ENCODE data around the gene FGFR3.
A peak's percentile ranks its signal among the peaks of the same experiment; 100 is the strongest.

The FGFR3 gene

GRCh38 chr4:1787411-1788077 lies 5.5 kb upstream of the FGFR3 start:
- in situ Hi-C loops (cut with HindIII; ENCODE audit: low pct_unique_long_range_greater_than_20kb, low sequenced_read_pairs), result no loop called here

DNA sequence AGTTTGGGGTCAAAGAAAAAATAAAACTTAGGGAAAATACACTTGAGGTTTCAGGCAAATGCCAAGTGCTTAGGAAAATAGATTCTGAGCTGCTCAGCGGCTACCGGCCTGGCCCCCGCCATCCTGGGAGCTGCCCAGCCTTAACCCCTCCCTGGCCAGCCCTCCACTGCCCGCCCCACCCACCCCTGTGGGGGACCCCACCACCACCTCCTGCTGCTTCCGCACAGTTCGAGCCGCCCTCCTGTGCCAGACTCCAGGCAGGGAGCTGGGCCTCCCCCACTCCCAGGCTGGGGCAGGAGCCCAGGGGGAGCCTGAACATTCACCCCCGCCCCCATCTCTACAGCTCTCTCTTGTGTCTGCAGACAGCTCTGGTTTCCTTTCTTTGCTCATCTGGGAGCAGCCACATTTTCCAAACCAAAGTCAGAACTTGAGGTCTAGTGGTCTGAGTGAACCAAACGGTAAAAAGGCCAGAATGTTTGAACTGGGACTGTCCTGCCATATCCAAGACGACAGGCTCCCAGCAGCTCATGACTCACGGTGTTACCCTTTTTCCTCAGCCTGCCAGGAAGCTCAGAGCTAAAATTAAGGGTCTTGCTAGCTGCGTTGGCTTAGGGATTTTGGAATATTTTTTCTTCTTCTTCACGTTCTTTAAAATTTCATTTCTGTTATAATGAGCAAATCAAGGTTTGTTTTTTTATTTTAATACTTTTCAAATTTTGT lies 4.7 kb upstream of the FGFR3 start:
- in situ Hi-C loops (cut with HindIII; ENCODE audit: low pct_unique_long_range_greater_than_20kb, low sequenced_read_pairs), result no loop called here
- no peak for TF ChIP-seq JUND (IDR thresholded peaks at IDR 0.05; ENCODE audit: low read depth)
- no peak for DNase-seq (ENCODE audit: low read depth in 1 of 2, low spot score in 1 of 2)

More at GRCh38 chr4:1787411-1788077, 5.5 kb upstream of the FGFR3 start:
- TF ChIP-seq JUND (IDR thresholded peaks at IDR 0.05; ENCODE audit: low read depth), result no peak
- DNase-seq (ENCODE audit: low read depth in 1 of 2, low spot score in 1 of 2), result no peak

DNA sequence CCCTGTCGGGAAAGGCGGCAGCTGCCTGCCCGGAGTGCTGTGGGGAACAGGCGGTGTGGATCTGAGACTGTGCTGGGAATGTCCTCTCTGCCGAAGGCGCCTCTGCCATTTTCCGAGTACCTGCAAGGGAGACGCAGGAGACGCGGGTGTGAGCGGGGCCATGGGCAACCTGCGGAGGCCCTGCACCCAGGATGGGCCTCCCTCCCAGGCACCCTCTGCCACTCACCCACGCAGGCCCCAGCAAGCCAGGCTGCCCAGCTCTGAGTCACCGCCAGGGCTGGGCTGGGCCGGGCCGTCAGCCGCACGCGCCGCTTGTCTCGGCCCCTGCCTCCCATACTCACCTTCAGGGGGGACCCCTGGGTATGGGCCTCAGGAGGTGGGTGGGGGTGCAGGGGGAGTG lies 3.5 kb upstream of the FGFR3 start:
- no peak for TF ChIP-seq JUND (IDR thresholded peaks at IDR 0.05; ENCODE audit: low read depth)
- in situ Hi-C loops (cut with HindIII; ENCODE audit: low pct_unique_long_range_greater_than_20kb, low sequenced_read_pairs), result no loop called here
- no peak for DNase-seq (ENCODE audit: low read depth in 1 of 2, low spot score in 1 of 2)

- DNase-seq (ENCODE audit: low read depth in 1 of 2, low spot score in 1 of 2), result no peak
- TF ChIP-seq JUND (IDR thresholded peaks at IDR 0.05; ENCODE audit: low read depth), result no peak
- in situ Hi-C loops (cut with HindIII; ENCODE audit: low pct_unique_long_range_greater_than_20kb, low sequenced_read_pairs), result no loop called here
Observed at GRCh38 chr4:1790005-1790404, 3.1 kb upstream of the FGFR3 start.

DNA sequence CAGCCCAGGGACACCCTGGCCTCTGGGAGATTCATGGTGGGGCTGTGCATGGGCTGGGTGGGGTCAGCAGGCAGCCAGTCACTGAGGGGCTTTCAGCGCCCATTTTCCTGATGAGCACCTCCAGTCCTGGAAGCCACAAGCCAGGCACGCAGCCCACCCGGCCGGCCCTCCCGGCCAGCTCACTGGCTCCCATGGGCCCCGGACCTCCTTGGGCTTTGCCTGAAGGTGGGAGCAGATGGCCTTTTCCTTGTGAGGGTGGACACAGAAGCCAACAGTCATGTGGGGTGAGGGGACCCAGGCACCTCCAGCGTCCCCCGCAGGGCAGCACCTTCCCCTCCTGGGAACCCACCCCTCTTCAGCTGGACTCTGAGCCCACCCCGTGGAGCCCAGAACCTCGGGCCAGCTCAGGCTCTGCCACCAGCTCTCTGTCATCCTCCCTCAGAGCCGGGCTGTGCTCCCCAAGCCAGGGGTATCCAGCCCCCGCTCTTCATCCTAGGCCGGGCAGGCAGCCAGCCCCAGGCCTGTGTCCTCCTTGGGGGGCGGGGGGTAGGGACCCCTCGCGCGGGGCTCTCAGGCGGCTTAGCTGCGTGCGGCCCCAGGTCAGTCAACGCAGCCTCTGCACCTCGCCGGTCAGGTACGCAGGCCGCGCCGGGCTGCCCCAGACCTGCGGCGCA lies 798 bp upstream of the FGFR3 start:
- no peak for TF ChIP-seq JUND (IDR thresholded peaks at IDR 0.05; ENCODE audit: low read depth)
- in situ Hi-C loops (cut with HindIII; ENCODE audit: low pct_unique_long_range_greater_than_20kb, low sequenced_read_pairs), result no loop called here

GRCh38 chr4:1793496-1793840 lies 375 bp downstream of the FGFR3 start:
- TF ChIP-seq JUND (IDR thresholded peaks at IDR 0.05; ENCODE audit: low read depth), result no peak
- DNase-seq (ENCODE audit: low read depth in 1 of 2, low spot score in 1 of 2), result peak; percentile 61 to 70
- in situ Hi-C loops (cut with HindIII; ENCODE audit: low pct_unique_long_range_greater_than_20kb, low sequenced_read_pairs), result no loop called here

More for the DNA sequence above, 798 bp upstream of the FGFR3 start:
- DNase-seq (ENCODE audit: low read depth in 1 of 2, low spot score in 1 of 2), result no peak

DNA sequence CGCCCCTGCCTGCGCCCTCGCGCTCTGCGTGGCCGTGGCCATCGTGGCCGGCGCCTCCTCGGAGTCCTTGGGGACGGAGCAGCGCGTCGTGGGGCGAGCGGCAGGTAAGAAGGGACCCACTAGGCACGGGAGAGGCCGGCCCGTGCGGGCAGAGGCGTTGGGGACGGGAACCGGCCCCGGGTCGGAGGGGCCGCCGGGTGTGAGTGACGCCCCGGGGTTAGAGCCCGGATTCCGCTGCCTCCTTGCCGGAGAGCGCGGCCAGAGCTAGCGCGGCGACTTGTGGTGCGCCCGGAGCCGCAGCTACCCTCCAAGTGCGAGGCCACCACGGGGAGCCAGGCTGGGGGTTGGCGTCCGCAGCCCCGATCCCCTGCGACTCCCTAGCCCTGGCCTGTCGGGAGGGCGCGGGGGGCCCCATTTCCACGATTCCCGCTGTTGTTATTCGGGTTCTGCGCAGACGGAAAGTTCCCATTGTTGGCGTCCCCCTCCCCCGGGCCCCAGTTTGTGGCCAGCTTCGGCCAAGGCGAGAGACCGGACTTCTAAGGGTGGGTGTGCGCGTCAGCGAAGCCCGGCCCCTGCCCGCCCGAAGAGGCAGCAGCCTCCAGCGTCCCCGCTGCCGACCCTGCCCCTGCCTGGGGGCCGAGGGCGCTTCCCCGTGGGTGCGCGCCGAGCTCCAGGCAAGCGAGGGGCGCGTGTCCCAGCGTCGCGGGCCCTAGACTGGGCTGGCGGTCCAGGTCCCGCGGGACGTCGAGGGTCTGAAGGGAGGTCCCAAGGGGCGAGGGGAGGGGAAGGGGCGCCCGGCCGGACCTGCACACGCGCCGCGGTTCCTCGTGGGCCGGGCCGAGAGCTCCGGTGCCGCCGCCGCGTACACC lies 1.1 kb downstream of the FGFR3 start:
- no peak for TF ChIP-seq JUND (IDR thresholded peaks at IDR 0.05; ENCODE audit: low read depth)
- in situ Hi-C loops (cut with HindIII; ENCODE audit: low pct_unique_long_range_greater_than_20kb, low sequenced_read_pairs), result no loop called here
- peak in 1 of 2 experiments; percentile 43 for DNase-seq (ENCODE audit: low read depth in 1 of 2, low spot score in 1 of 2)

GRCh38 chr4:1794809-1795298 lies 1.8 kb downstream of the FGFR3 start:
- in situ Hi-C loops (cut with HindIII; ENCODE audit: low pct_unique_long_range_greater_than_20kb, low sequenced_read_pairs), result no loop called here

DNA sequence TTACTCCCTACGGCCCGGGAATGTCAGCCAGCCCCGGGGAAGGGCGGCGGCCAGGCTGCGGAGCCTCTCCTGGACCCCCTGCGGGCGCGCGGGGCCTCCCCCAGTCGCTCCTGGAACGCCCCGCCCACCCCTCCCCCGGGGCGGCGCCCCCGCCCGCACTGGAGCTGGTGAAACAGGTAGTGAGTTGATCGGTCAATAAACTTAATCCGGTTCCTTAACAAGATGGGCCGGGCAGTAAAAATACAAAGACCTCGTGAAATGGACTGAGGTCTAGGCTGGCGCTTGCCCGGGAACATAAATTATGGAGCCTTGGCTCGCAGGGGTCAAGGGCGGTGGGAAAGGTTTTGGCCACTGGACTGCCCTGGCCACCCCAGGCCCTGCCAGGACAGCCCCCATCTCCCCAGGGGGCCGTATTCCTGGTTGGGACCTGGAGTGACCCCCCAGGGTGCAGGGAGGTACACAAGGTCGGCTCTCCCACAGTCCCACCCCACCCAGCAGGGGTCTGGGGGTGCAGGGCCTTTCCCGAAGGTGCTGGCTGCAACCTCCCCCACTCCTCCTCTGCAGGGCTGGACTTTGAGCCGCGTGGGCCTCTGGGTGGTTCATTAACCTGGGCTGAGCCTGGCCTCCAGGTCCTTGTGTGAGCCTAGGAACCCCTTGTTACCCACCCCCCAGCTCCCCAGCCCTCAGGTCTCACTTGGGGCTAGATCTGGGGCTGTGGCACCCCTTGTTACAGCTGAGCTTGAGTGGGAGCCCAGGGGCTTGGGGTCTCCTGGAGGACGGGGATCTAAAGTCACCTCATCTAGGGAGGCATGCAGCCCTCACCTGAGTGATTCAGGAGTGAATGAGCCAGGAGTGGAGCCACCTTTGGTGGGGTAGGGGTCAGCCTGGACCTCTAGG lies 2.5 kb downstream of the FGFR3 start:
- TF ChIP-seq JUND (IDR thresholded peaks at IDR 0.05; ENCODE audit: low read depth), result no peak
- peak; percentile 77 to 78 for DNase-seq (ENCODE audit: low read depth in 1 of 2, low spot score in 1 of 2)
- in situ Hi-C loops (cut with HindIII; ENCODE audit: low pct_unique_long_range_greater_than_20kb, low sequenced_read_pairs), result no loop called here

More at GRCh38 chr4:1794809-1795298, 1.8 kb downstream of the FGFR3 start:
- no peak for TF ChIP-seq JUND (IDR thresholded peaks at IDR 0.05; ENCODE audit: low read depth)
- no peak for DNase-seq (ENCODE audit: low read depth in 1 of 2, low spot score in 1 of 2)

DNA sequence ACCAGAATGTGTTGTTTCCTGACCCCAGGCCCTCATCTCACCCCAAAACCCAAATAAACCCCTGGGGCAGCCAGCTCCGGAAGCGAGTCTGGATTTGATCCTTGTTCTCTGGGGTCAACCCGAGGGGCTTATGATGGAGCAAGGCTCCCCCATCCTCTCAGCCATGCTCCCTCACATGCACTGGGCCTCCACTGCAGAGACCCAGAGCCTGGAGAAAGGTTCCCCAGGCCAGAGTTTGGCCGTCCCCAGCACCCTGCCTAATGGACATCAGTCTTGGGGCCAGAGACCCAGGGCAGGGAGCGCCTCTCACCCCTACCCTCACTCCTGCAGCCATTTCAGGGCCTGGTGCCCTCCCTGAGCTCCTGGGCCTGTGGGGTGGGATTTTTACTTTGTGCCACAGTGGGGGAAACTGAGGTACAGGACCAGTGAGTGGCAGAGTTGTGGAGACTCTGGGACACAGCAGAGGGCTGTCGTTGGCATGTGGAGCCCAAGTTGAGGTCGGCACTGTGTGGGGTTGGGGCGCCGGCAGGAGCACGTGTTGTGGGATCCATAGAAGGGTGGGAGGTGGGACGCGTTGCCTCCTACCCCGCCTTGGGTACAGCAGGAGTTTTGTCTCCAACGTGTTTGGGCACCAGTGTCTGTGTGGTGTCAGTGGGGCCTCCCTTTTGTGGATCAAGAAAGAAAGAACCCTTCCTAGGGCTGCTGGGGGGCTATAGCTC lies 3.6 kb downstream of the FGFR3 start:
- no peak for TF ChIP-seq JUND (IDR thresholded peaks at IDR 0.05; ENCODE audit: low read depth)
- in situ Hi-C loops (cut with HindIII; ENCODE audit: low pct_unique_long_range_greater_than_20kb, low sequenced_read_pairs), result no loop called here
- DNase-seq (ENCODE audit: low read depth in 1 of 2, low spot score in 1 of 2), result no peak
